SK-N-SH treated with all-trans-retinoic acid at 6 μM for 48 hours (cell line): Measurements from ENCODE around the gene EDEM3.
A peak's percentile ranks its signal among the peaks of the same experiment; 100 is the strongest.

ENCODE experiments used
- ATAC-seq: fragments of 200-7000 bp; cut with Tn5 transposase; 3 replicates; pipeline ENCODE4 v1.9.1; 2020; ENCODE audit warnings: mild to moderate bottlenecking, moderate library complexity
- ARNTL ChIP-seq: fragments of 450-650 bp; formaldehyde crosslinking; IDR thresholded peaks from 2 replicates; pipeline ENCODE4 v1.5.0; 2020; ENCODE audit warnings: low read depth, mild to moderate bottlenecking, moderate library complexity, borderline replicate concordance
- BACH2 ChIP-seq: fragments of 250-450 bp; sonication (Bioruptor Pico); IDR thresholded peaks from 2 replicates; pipeline ENCODE4 v1.9.0; 2021; ENCODE audit warnings: mild to moderate bottlenecking, borderline replicate concordance
- CSDC2 ChIP-seq: fragments of 250-450 bp; sonication (Bioruptor Pico); IDR thresholded peaks from 2 replicates; pipeline ENCODE4 v1.5.0; 2020; ENCODE audit warnings: mild to moderate bottlenecking, moderate library complexity
- ESRRG ChIP-seq: fragments of 250-450 bp; sonication (Bioruptor Pico); IDR thresholded peaks from 2 replicates; pipeline ENCODE4 v1.6.1; 2021; ENCODE audit warnings: mild to moderate bottlenecking
- GLIS3 ChIP-seq: fragments of 250-450 bp; sonication (Bioruptor Pico); IDR thresholded peaks from 2 replicates; pipeline ENCODE4 v1.5.0; 2020; ENCODE audit warnings: mild to moderate bottlenecking, moderate library complexity
- ISL1 ChIP-seq: fragments of 250-450 bp; sonication (Bioruptor Pico); IDR thresholded peaks from 2 replicates; pipeline ENCODE4 v2.1.2; 2022; ENCODE audit warnings: mild to moderate bottlenecking, moderate library complexity
- OSR1 ChIP-seq: fragments of 250-450 bp; sonication (Bioruptor Pico); IDR thresholded peaks from 2 replicates; pipeline ENCODE4 v1.8.0; 2022; ENCODE audit warnings: moderate library complexity, mild to moderate bottlenecking, inconsistent platforms
- PPARA ChIP-seq: fragments of 250-450 bp; sonication (Bioruptor Pico); IDR thresholded peaks from 2 replicates; pipeline ENCODE4 v1.5.0; 2020; ENCODE audit warnings: mild to moderate bottlenecking, borderline replicate concordance
- RARB ChIP-seq: fragments of 250-450 bp; sonication (Bioruptor Pico); IDR thresholded peaks from 2 replicates; pipeline ENCODE4 v1.8.0; 2021; ENCODE audit warnings: mild to moderate bottlenecking, moderate library complexity
- TCF4 ChIP-seq: fragments of 250-450 bp; sonication (Bioruptor Pico); IDR thresholded peaks from 2 replicates; pipeline ENCODE4 v1.8.0; 2021; ENCODE audit warnings: mild to moderate bottlenecking, moderate library complexity, borderline replicate concordance
- TOX ChIP-seq: fragments of 250-450 bp; sonication (Bioruptor Pico); IDR thresholded peaks from 2 replicates; pipeline ENCODE4 v1.8.0; 2021; ENCODE audit warnings: mild to moderate bottlenecking, moderate library complexity, borderline replicate concordance
- ZC3H10 ChIP-seq: fragments of 250-450 bp; sonication (Bioruptor Pico); IDR thresholded peaks from 2 replicates; pipeline ENCODE4 v1.5.1; 2021; ENCODE audit warnings: mild to moderate bottlenecking, moderate library complexity
- ZFP3 ChIP-seq: fragments of 250-450 bp; sonication (Bioruptor Pico); IDR thresholded peaks from 2 replicates; pipeline ENCODE4 v1.5.0; 2020; ENCODE audit warnings: mild to moderate bottlenecking, moderate library complexity
- ZFP30 ChIP-seq: fragments of 450-650 bp; formaldehyde crosslinking; IDR thresholded peaks from 2 replicates; pipeline ENCODE4 v1.5.0; 2022; ENCODE audit warnings: mild to moderate bottlenecking, moderate library complexity
- ZNF565 ChIP-seq: fragments of 450-650 bp; formaldehyde crosslinking; conservative IDR thresholded peaks from 2 replicates; pipeline ENCODE4 v1.5.0; 2020; ENCODE audit warnings: low read depth, mild to moderate bottlenecking, moderate library complexity
- ZNF70 ChIP-seq: fragments of 450-650 bp; formaldehyde crosslinking; IDR thresholded peaks from 2 replicates; pipeline ENCODE4 v1.5.0; 2020; ENCODE audit warnings: mild to moderate bottlenecking, moderate library complexity
- ZNF8 ChIP-seq: fragments of 450-650 bp; formaldehyde crosslinking; IDR thresholded peaks from 2 replicates; pipeline ENCODE4 v1.5.0; 2020; ENCODE audit warnings: mild to moderate bottlenecking, moderate library complexity
- TF ChIP-seq, protein P1 (sequence below): fragments of 250-450 bp; sonication (Bioruptor Pico); IDR thresholded peaks from 2 replicates; pipeline ENCODE4 v1.5.1; 2020; ENCODE audit warnings: low read depth, mild to moderate bottlenecking, moderate library complexity
- TF ChIP-seq, protein P2 (sequence below): fragments of 250-450 bp; sonication (Bioruptor Pico); IDR thresholded peaks from 2 replicates; pipeline ENCODE4 v1.8.0; 2021; ENCODE audit warnings: low read depth, mild to moderate bottlenecking, moderate library complexity, borderline replicate concordance
- TF ChIP-seq, protein P3 (sequence below): fragments of 250-450 bp; sonication (Bioruptor Pico); IDR thresholded peaks from 2 replicates; pipeline ENCODE4 v1.5.1; 2021; ENCODE audit warnings: mild to moderate bottlenecking, moderate library complexity
- TF ChIP-seq, protein P4 (sequence below): fragments of 250-450 bp; sonication (Bioruptor Pico); IDR thresholded peaks from 2 replicates; pipeline ENCODE4 v1.8.0; 2020; ENCODE audit warnings: mild to moderate bottlenecking, moderate library complexity, borderline replicate concordance
- TF ChIP-seq, protein P5 (sequence below): fragments of 250-450 bp; sonication (Bioruptor Pico); IDR thresholded peaks from 2 replicates; pipeline ENCODE4 v1.5.0; 2020; ENCODE audit warnings: mild to moderate bottlenecking, moderate library complexity

The EDEM3 gene

DNA sequence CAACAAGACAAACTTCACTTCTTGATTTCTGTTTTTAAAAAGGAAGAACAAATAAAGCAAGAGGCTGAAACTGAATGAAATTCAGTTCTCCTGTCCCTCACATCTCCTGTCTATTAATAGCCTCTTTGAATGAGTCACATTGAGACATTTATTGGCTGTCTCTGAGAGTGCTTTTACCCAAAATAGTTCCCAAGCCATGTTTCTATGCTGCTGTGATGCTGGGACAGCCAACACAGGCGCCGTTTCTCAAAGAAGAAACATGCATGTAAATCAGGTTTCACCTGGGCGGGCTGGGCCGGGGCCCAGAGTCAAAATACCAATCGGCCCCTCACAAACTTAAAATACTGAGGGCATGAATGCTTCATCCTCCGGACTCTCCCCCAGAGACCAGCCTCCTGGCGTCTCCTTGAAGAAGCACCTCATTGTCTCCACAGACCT, 105.2 kb downstream of the EDEM3 start:
- ATAC-seq = peak; percentile 61
- TF ChIP-seq, protein P1, sequence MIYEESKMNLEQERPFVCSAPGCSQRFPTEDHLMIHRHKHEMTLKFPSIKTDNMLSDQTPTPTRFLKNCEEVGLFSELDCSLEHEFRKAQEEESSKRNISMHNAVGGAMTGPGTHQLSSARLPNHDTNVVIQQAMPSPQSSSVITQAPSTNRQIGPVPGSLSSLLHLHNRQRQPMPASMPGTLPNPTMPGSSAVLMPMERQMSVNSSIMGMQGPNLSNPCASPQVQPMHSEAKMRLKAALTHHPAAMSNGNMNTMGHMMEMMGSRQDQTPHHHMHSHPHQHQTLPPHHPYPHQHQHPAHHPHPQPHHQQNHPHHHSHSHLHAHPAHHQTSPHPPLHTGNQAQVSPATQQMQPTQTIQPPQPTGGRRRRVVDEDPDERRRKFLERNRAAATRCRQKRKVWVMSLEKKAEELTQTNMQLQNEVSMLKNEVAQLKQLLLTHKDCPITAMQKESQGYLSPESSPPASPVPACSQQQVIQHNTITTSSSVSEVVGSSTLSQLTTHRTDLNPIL (CRISPR knock-in tag) = no peak
- TF ChIP-seq, protein P2, sequence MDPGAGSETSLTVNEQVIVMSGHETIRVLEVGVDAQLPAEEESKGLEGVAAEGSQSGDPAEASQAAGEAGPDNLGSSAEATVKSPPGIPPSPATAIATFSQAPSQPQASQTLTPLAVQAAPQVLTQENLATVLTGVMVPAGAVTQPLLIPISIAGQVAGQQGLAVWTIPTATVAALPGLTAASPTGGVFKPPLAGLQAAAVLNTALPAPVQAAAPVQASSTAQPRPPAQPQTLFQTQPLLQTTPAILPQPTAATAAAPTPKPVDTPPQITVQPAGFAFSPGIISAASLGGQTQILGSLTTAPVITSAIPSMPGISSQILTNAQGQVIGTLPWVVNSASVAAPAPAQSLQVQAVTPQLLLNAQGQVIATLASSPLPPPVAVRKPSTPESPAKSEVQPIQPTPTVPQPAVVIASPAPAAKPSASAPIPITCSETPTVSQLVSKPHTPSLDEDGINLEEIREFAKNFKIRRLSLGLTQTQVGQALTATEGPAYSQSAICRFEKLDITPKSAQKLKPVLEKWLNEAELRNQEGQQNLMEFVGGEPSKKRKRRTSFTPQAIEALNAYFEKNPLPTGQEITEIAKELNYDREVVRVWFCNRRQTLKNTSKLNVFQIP (CRISPR knock-in tag) = no peak
- TF ChIP-seq RARB (CRISPR knock-in tag) (no peak), OSR1 (no peak), TOX (CRISPR knock-in tag) (no peak), ZC3H10 (CRISPR knock-in tag) (no peak), ZNF565 (CRISPR knock-in tag) (no peak), CSDC2 (CRISPR knock-in tag) (no peak), ZFP3 (CRISPR knock-in tag) (no peak), TCF4 (no peak), GLIS3 (CRISPR knock-in tag) (no peak), ZNF70 (CRISPR knock-in tag) (no peak), ISL1 (no peak), ZNF8 (no peak), ZFP30 (no peak), ESRRG (no peak), BACH2 (CRISPR knock-in tag) (no peak), ARNTL (CRISPR knock-in tag) (no peak)
- TF ChIP-seq, protein P3, sequence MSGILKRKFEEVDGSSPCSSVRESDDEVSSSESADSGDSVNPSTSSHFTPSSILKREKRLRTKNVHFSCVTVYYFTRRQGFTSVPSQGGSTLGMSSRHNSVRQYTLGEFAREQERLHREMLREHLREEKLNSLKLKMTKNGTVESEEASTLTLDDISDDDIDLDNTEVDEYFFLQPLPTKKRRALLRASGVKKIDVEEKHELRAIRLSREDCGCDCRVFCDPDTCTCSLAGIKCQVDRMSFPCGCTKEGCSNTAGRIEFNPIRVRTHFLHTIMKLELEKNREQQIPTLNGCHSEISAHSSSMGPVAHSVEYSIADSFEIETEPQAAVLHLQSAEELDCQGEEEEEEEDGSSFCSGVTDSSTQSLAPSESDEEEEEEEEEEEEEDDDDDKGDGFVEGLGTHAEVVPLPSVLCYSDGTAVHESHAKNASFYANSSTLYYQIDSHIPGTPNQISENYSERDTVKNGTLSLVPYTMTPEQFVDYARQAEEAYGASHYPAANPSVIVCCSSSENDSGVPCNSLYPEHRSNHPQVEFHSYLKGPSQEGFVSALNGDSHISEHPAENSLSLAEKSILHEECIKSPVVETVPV = no peak
- TF ChIP-seq, protein P4, sequence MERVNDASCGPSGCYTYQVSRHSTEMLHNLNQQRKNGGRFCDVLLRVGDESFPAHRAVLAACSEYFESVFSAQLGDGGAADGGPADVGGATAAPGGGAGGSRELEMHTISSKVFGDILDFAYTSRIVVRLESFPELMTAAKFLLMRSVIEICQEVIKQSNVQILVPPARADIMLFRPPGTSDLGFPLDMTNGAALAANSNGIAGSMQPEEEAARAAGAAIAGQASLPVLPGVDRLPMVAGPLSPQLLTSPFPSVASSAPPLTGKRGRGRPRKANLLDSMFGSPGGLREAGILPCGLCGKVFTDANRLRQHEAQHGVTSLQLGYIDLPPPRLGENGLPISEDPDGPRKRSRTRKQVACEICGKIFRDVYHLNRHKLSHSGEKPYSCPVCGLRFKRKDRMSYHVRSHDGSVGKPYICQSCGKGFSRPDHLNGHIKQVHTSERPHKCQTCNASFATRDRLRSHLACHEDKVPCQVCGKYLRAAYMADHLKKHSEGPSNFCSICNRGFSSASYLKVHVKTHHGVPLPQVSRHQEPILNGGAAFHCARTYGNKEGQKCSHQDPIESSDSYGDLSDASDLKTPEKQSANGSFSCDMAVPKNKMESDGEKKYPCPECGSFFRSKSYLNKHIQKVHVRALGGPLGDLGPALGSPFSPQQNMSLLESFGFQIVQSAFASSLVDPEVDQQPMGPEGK (CRISPR knock-in tag) = no peak

DNA sequence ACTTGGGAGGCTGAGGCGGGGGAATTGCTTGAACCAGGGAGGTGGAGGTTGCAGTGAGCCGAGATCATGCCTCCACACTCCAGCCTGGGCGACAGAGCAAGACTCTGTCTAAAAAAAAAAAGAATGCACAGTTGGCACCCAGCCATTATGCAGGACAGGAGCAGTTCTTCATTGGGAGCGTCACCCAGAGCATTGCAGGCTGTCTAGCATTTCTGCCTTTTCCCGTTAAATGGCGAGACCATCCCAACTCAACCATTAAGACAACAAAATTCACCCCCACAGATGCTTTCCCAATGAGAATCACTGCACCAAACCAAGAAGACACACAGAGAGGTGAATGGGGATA, 105.8 kb downstream of the EDEM3 start:
- no peak for ATAC-seq
- TF ChIP-seq, protein P5, sequence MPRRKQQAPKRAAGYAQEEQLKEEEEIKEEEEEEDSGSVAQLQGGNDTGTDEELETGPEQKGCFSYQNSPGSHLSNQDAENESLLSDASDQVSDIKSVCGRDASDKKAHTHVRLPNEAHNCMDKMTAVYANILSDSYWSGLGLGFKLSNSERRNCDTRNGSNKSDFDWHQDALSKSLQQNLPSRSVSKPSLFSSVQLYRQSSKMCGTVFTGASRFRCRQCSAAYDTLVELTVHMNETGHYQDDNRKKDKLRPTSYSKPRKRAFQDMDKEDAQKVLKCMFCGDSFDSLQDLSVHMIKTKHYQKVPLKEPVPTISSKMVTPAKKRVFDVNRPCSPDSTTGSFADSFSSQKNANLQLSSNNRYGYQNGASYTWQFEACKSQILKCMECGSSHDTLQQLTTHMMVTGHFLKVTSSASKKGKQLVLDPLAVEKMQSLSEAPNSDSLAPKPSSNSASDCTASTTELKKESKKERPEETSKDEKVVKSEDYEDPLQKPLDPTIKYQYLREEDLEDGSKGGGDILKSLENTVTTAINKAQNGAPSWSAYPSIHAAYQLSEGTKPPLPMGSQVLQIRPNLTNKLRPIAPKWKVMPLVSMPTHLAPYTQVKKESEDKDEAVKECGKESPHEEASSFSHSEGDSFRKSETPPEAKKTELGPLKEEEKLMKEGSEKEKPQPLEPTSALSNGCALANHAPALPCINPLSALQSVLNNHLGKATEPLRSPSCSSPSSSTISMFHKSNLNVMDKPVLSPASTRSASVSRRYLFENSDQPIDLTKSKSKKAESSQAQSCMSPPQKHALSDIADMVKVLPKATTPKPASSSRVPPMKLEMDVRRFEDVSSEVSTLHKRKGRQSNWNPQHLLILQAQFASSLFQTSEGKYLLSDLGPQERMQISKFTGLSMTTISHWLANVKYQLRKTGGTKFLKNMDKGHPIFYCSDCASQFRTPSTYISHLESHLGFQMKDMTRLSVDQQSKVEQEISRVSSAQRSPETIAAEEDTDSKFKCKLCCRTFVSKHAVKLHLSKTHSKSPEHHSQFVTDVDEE (CRISPR knock-in tag) = no peak
- no peak for TF ChIP-seq ZNF8
- no peak for TF ChIP-seq ZNF70 (CRISPR knock-in tag)
- no peak for TF ChIP-seq RARB (CRISPR knock-in tag)
- TF ChIP-seq, protein P2 (CRISPR knock-in tag) = no peak
- TF ChIP-seq ZNF565 (CRISPR knock-in tag) = no peak
- TF ChIP-seq, protein P4 (CRISPR knock-in tag) = no peak
- TF ChIP-seq OSR1 = no peak
- no peak for TF ChIP-seq TOX (CRISPR knock-in tag)
- no peak for TF ChIP-seq ZFP30
- TF ChIP-seq ARNTL (CRISPR knock-in tag) = no peak
- no peak for TF ChIP-seq PPARA
- TF ChIP-seq, protein P1 (CRISPR knock-in tag) = no peak
- no peak for TF ChIP-seq GLIS3 (CRISPR knock-in tag)
- no peak for TF ChIP-seq ZC3H10 (CRISPR knock-in tag)
- no peak for TF ChIP-seq BACH2 (CRISPR knock-in tag)
